Epithelial cell of prostate (primary cell): ENCODE data around the gene TMEM126A.

Experiments used
- DNase-seq: peaks from one replicate; pipeline ENCODE4 v3.0.0-alpha.2; 2011; ENCODE audit warnings: low read depth, low spot score
- H3K27ac ChIP-seq: fragments of 450-650 bp; 2 replicates; pipeline ENCODE4 v1.5.1; 2017; ENCODE audit warnings: mild to moderate bottlenecking

TMEM126A gene

GRCh38 chr11:85685820-85686459 is 38.2 kb downstream of the TMEM126A start, which contains the start of gene CCDC89:
Gene CCDC89 (minus strand): TSS chr11:85686195. CDS start chr11:85686130, 65 bp downstream.
- H3K27ac ChIP-seq, result no peak within 1 kb of the TSS
- DNase-seq, result no peak

DNA sequence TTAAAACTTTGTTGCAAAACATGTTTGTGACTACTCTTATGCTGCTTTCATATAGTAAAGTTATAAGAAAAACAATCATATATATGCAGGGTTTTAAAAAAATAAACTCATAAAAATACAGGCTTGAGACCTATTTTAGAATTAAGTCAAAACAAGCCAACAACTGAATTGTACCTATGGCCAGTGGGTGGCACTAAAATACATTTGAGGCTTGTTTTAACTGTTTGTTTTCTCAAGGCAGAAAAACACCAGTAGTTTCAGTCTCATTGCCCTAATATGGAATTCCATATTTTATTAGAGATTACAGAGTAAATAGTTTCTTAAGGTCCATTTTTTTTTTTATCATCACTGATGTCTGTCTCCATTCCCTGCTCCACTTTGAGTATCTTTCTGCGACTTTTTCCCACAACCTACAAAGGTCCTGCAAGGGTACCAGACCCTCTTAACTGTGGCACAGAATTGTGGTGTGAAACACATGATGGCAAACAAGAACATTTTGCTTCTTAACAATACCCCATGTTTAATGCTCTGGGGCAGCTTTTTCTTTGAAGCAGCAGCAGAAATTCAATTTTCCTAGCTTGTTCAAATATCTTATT is 46.7 kb downstream of the TMEM126A start:
- DNase-seq, result no peak
- H3K27ac ChIP-seq, result no peak overlapping the region

GRCh38 chr11:85695546-85695945 is 47.8 kb downstream of the TMEM126A start:
- H3K27ac ChIP-seq, result no peak overlapping the region
- no peak for DNase-seq

DNA sequence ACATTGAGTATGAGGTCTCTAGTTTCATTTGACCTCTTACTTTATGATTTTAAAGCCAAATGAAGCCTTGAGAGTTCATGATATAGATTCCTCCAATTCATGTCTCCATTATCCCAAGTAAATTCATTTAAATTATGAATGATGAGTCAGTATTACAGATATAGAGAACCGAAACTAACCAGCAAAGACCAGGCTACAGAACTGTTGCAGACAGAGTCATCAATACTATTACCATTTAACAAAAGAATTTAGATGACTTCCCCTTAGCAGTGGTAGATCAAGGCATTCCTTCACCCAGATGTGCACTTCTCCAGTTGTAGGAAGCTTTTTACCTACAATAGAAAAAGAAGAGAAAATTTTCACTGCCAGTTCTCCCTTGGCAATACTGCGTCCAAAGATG is 50.0 kb downstream of the TMEM126A start:
- no peak overlapping the region for H3K27ac ChIP-seq
- DNase-seq, result no peak

- DNase-seq, result no peak
- no peak overlapping the region for H3K27ac ChIP-seq
Measured at GRCh38 chr11:85698195-85698594, 50.4 kb downstream of the TMEM126A start.

DNA sequence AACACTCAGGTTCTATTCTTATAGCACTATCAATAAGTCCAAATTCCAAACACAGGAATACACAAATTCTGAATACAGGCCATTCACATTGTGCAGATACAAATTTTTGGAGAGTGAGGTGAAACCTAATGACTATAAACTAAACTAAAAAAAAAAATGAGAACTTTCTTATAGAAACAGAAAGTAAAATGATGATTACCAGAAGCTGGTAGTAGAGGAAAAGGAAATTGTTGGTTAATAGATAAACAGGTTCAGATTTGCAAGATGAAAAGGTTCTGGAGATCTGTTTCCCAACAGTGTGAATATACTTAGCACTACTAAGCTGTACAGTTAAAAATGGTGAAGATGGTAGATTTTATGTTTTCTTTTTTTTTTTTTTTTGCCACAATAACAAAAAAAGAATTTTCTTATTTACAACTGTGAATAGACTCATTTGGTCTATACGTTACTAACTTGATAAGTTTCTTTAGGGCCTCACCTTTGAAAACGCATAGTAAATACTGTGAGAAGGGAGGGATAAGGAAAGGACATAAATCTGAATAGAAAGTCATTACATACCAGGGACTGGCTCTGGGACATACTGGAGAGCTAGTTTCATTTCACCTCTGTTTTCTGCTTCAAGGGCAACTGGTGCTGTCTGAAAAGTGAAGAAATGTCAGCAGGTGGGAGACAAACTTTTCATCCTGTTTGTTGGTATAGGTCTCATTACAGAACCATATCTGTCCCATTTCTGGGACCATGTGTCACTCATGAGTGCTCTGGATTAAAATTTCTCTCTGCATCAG is 52.4 kb downstream of the TMEM126A start:
- DNase-seq, result no peak
- no peak overlapping the region for H3K27ac ChIP-seq

DNA sequence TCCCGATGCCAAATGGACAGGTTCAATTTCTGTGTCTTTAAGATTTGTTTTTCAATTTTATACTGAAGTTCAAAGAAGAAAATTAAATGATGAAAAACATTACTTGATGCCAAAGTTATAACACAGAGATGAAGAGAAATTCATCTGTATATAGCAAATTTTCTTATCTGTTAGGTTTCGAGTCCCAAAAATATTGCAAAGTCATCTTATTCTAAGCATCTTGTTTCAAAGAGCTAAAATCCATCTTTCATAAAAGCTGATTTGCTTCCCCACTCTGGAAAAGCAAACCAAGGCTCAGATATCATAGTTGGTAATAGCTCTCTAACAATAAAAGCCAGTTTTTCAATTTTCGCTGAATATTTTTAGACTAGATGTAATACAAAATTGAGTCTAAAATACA is 57.2 kb downstream of the TMEM126A start:
- H3K27ac ChIP-seq, result no peak overlapping the region

DNA sequence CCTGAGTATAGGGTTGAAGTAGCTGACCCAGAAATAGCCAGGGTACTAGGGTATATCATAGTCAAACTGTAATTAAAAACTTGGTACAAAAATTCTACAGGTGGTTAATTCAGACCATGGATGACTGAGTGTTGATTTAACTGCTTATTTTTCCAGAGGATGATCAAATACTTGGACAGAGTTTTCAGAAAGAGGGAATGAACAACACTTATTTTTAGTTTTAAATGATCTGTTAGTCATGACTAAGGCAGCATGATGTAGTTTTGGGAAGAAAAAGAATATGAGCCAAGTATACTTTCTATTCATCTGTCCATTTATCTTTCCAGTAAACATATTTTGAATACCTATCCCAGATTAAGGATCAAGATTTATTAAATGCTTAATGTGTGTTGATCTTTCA is 58.0 kb downstream of the TMEM126A start:
- no peak overlapping the region for H3K27ac ChIP-seq
- DNase-seq, result no peak

More for the DNA sequence above, 57.2 kb downstream of the TMEM126A start:
- no peak for DNase-seq
